Stimulated activated CD8-positive, alpha-beta memory T cell treated with anti-CD3 and anti-CD28 coated beads, Interleukin-7, amount 100 ng/mL, for 1 hour (primary cell): Measurements from ENCODE around the gene UTP25.
"Not testable (repeated sequence)": the region's sequence is repeated elsewhere in the genome, so short reads cannot be mapped to it uniquely, and the experiment has no call there.

Source experiments
- DNase-seq, 2 donors: peaks; one replicate each; pipeline ENCODE4 v3.0.0-alpha.2; 2020; ENCODE audit warnings: low read depth in 2 of 2

UTP25 gene, protein sequence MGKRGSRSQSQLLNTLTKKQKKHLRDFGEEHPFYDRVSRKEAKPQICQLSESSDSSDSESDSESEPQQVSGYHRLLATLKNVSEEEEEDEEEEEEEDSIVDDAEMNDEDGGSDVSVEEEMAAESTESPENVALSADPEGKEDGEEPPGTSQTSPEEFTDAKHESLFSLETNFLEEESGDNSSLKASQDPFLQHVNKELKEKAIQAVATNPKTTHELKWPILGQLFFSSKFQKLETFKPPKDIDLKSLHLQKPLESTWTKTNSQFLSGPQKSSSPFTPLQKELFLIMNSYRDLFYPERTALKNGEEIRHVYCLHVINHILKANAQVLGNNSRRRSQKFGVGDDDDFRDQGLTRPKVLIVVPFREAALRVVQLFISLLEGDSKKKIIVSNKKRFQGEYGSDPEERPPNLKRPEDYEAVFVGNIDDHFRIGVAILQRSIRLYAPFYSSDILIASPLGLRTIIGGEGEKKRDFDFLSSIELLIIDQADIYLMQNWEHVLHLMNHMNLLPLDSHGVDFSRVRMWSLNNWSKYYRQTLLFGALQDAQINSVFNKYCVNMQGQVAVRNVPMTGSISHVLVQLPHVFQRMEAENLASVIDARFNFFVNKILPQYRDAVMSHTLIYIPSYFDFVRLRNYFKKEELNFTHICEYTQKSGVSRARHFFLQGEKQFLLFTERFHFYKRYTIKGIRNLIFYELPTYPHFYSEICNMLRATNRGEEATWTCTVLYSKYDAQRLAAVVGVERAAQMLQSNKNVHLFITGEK

DNA sequence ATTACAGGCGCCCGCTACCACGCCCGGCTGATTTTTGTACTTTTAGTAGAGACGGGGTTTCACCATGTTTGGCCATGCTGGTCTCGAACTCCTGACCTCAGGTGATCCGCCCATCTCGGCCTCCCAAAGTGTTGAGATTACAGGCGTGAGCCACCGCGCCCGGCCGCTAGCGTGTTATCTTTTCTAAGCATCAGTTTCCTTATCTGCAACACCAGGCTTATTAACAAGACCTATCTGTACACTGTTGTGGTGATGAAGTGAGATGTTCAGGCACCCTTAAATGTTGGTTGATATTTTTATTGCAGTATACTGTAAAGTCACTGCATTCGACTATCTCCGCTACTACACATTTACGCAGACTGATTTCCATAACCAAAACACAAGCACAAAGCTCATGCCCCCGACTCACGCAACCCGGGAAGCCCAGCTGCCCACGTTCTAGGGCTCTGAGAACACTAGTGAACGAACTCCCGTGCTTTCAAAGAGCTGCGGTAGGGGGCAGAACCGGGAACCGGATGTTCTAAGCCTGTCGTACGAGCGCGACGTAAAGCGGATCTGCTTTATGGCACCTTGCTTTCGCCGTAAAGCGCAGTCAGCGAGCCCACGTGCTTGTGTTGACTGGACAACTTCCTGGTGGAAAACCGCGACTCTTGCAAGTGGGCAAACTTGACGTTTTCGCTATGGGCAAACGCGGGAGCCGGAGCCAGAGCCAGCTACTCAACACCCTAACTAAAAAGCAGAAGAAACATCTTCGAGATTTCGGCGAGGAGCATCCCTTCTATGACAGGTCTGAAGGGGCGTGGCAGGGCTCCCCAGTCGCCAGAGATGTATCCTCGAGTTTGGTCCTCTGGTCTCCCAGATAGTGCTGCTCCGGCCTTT is at the start of gene UTP25:
TSS of gene UTP25 (plus strand) at position 589 of the 879 bp plus-strand sequence. CDS start at position 681, 92 bp downstream.
- peak; percentile 84 for DNase-seq

DNA sequence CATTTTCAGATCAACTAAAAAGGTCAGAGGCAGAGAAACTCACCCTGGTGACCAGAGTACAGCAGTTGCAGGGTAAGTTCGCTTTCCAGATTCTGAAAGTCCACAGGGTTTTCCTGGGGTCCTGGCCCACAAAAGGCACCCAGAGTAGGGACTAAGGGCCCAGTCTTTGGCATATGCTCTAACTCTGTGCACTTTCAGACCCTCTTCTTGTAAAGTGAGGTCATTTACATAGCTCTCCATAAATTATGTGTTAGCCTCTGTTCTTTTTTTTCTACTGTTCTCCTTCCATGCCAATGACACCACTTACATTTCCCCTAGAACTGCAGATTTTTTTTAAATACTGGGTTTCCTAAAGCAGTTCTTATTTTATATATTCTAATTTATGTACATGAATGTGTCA is 49.7 kb upstream of the UTP25 start:
- no peak for DNase-seq

DNA sequence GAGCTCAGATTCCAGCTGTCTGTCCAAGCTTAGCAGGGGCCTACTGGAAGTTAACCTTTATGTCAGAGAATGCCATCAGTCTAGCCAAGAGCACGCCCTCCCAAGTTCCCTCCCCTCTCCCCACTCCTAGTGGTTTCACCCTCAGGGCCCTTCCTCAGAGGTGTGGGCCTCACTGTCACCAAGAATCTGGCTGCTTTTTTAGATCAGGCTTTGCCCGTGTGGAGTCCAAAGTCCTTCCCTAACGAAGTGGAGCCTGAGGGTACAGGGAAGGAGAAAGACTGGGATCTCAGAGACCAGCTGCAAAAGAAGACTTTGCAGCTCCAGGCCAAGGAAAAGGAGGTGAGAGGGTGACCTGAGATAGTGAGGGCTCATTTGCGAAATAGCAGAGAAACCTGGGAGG is 47.5 kb upstream of the UTP25 start:
- DNase-seq, result no peak

DNA sequence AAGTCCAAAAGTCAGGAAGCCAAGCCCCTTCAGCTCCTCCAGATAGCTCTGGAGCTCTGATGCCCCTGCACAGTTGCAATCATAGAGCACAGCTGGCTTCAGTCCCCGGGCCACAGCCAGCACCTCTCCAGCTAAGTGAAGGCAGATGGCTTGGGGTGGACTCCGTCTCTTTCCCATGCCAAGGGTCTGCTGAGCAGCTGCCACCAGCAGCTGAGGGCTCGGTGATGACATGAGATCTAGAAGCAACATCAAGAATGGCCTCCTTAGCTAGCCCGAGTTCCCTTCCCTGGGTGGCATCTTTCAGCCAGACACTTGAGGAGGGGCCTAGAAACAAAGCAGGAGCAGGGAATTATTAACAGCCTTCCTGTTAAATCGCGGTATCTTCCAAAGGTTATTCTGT is 44.4 kb upstream of the UTP25 start:
- DNase-seq, result no peak

DNA sequence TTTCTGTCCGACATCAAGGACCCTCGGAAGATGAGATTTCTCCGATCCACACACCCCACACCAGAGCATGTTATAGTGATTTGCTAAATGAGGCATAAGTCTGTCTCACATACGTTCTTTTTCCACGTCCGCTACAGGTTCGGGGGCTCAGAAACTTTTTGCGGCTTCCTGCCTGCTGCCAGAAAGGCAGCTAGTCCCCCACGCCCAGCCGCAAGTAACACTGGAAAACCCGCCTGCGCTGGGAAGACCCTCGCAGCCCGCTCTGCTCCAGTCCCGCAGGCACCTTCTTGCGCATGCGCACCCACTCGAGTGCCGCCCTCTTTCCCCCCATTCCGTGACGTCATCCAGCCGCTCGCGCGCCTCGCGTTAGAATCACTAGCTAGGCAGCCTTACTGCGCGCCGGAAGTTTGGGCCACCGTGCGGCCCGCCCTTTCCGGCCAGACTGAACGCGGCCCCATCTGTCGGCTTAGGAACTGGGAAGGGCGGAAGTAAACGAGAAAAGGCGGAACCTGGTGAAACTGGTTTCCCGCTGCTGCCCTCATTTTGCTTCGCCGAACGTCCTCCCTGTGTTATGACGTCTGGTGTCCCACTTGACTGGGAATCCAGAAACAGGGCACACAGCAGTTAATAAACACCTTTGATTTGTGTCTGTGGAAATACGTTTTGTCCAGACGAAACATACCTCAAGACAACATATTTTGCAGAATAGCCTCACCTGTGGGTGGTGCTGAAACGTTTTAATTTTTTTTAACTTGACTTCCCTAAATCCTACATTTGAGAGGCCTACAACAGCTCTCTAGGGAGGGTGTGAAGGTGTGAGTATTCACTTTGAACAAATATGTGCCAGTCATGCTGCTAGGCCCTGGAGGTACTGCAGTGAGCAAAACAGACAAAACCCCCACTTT is 43.3 kb upstream of the UTP25 start, which contains the start of gene C1orf74:
TSS of gene C1orf74 (minus strand) at position 295 of the 905 bp plus-strand sequence. CDS start 925 bp downstream, outside the sequence.
- DNase-seq, result peak; percentile 99 to 100

DNA sequence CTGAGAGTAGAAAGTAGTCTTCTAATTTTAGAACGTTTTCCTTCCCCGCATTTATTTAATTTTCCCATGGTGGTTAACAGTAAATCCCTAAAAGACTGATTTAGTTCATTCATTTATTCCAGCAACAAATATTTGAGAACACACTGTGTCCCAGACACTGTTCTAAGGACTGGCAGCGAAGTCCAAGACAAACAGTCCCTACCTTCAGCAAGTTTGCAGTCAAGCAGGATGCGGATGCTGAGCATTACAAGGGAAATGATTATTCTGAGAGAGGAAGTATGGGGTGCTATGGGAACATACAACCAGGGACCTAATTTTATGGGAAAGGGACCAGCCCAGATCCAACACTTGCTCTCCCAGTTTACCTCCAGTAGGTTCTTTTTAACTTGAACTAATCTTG is 42.2 kb upstream of the UTP25 start:
- no peak for DNase-seq

DNA sequence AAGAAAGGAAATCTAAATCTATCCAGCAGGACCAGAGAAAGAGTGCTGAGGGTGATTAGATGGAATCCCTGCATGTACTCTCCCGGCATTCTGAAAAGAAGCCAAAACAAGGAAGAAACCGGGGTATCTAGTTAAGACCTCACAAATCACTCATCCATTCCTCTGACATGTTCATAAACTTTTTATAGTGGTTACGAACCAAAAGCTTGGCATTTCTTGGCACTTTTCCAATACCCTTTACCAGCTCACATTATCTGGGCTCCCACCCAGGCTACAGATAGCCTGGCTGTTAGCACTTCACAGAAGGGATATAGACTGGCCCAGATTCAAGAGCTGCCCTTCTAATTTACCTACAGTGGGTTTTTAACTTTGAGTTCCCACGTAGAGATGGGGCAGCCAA is 41.6 kb upstream of the UTP25 start:
- no peak for DNase-seq

DNA sequence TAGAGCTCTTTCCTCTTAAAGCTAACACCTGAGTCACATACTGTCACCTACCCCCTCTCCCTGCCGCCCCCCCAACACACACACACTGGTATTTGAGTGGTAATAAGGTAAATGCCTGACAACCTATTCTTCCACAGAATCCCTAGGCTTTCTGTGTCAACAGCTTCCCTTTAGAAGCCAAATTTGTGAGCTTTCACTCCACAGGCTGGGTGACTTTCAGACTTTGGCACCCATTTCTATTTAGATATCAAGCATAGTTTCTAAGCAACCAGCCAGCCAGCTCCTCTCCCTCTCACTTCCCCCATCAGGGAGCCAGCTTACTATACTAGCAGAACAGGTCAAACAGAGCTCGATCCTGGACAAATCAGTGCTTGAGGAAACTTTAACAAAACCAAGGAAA is 40.2 kb upstream of the UTP25 start:
- DNase-seq, result no peak

DNA sequence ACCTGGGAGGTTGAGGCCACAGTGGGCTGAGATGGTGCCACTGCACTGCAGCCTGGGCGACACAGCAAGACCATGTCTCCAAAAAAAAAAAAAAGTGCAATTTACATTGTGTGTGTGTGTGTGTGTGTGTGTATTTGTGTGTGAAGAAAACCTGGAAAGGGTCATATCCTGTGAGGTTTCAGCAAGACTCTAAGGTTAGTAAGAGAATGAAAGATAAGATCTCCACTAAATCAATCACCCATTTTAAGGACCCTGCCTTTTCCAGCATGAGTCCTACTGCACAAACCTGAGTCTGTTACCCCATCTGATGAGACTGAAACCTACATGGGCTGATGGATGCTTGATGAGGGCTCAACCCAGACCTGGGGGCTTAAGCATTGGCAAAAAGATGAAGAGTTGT is 38.5 kb upstream of the UTP25 start:
- no peak for DNase-seq

DNA sequence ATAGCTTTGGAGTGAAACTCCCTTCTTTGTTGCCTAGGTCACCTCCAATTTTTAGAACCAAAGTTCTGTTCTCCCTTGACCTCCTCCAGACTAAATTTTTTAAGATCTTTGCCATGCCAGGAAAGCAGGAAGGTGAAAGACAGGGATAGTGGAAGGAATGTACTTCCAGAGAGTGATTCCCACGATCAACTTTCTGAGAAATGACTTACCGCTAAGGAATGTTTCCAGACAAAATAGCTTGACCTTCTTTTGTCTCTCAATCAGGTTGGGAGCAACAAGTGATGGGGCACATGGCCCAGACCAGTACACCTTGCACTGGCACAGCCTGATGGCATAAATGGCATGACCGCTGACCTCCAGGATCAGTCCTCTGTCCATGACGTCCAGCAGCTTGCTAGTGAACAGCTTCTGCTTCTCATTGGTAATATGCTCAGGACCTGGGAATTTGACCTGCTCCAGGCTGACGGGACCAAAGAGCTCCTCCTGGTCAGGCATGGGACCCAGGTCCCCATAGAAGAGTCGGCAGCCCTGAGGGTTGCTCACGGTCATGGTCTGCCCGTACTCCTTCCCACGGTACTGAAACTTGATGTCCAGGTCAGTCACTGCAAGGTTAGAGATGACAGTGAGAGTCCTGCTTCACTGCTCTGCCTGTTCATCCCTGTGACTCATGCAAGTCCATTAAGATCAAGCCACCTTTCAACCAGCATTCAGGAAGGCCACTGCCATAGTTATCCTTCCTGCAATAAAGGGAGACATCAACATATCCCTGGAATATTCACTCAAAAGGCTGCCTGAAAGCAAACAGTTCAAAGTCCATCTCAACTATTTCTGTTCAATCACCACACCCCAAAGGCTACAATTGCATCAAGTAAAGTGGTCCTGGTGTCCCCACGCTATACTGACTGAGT is 37.2 kb upstream of the UTP25 start:
- no peak for DNase-seq

DNA sequence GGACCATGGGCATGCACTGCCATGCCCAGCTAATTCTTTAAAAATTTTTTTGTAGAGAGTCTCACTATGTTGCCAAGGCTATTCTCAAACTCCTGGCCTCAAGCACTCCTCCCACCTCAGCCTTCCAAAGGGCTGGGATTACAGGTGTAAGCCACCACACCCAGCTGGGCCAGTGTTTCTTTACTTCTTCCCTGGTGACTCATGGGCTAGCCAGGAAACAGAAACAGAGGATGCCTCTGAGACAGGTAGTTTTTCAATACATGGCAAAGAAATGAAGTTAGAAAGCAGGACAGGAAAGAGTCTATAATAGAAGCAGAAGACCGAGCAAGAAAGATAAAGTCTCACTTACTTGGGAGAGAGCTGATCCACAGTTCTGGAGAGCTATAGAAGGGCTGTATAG is 35.9 kb upstream of the UTP25 start:
- no peak for DNase-seq

DNA sequence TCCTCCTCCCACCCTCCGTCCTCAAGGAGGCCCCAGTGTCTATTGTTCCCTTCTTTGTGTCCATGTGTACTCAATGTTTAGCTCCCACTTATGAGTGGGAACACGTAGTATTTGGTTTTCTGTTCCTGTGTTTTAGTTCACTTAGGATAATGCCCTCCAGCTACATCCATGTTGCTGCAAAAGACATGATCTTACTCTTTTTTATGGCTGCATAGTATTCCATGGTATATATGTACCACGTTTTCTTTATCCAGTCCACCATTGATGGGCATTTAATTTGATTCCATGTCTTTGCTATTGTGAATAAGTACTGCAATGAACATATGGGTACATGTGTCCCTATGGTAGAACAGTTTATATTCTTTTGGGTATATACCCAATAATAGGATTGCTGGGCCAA is 34.1 kb upstream of the UTP25 start:
- not testable (repeated sequence) for DNase-seq

DNA sequence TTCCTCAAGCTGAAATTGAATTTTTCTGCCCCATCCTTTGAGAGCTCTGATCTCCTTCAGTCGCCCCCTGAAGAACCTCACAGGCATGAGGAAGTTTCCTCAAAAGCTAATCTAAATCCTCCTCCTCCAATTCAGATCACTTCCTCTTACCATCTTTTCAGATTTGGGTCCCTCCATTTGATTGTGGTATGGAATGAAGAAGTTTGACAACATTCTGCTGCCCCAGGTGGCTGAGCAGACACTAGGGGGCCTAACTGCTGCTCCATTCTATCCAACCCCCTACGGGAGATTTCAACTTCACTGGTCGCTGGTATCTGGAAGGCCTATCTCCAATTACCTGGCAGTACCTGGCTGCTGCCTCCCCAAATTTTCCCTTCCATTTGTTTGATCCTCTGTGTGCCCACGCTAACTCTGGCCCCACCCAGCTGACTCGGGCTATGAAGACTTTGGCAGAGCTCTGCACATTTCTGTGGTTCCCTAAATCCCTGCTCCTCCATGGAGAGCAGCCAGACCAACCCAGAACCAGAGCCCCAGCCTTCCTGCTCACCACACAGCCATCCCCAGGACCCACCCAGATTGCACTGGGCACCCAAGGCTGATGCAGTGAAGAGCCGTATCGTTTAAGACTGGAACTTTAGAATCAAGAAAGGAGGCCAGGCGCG is 29.7 kb upstream of the UTP25 start:
- no peak for DNase-seq

DNA sequence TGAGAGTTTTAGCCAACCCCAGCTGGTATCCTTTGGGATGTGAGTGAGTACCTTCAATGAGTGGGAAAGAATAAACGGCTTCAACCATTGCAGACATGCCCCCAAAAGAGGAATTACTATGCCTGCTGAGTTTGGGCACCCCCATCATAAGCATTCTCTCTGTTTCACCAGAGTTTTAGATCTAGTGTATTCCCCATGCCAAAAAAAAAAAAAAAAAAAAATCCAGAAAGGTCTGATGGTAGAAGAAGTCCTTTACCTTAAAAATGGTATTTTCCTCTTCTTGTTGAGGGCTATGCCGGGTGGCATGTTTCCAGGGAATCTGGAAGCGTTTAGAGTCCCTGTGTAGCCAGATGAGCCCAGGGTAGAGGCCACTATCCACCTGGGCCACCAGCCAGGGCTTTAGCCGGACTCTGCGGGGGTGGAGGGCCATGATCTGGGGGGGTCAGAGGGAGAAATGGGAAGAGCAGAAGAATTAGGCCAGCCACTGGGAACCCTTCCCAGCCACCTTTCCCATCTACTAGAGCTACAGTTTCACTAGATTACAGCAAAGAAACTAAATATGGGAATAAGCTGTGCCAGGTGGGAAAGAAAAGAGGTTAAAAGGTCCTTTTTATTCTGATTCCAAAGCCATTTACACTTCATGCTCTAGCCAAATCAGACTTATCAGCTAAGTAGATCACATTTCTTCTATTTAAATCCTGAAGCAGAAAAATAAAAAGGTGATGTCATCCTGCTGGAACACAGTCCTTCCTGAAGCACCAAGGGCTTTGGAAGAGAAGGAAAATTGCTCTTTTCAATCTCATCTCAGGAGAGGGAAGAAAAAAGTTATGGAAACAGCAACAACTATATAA is 26.6 kb upstream of the UTP25 start:
- no peak for DNase-seq

DNA sequence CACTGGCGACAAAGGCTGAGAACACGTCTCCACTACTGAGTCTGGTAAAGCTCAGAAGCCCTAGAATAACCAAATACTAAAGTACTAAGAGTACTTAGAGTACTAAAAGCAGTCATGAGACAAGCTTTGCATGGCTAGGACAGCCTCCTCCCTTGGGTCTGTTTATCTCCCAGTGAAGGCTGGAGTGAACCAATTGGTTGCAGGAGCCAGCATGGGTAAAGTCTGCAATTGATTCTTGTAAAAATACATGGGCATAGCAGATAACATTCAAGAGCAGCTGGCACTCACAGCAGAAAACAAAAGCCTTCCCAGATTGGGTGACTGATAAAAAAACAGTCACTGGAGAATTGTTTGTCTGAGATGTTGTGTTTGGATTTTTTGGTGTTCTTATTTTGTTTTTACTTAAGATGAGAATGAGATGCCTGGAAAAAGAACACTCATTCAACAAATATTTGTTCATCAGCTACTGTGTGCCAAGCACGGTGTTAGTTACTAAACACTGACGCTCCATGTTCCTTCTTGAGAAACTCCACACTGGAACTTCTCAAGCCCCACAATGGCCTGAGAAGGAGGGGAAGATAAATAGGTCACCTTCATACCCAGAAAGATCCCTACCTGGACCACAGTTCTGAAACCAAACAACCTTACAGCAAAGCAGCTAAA is 25.5 kb upstream of the UTP25 start:
- DNase-seq, result no peak

DNA sequence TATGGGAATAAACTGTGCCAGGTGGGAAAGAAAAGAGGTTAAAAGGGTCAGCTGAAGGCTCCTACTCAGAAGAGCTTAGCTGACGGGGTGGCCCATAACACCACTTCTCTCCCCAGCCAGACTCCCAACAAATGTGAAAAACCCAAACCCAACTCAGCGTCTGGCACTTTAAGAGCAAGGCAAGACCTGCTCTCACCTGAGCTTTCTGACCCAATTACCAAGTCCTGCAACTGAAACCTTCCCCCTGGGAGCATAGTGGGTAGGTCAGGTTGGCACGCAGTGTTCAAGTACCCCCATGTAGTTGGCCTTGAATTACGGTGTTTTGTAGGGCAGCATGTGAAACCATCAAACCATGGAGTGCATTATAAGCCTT is 25.0 kb upstream of the UTP25 start:
- no peak for DNase-seq

DNA sequence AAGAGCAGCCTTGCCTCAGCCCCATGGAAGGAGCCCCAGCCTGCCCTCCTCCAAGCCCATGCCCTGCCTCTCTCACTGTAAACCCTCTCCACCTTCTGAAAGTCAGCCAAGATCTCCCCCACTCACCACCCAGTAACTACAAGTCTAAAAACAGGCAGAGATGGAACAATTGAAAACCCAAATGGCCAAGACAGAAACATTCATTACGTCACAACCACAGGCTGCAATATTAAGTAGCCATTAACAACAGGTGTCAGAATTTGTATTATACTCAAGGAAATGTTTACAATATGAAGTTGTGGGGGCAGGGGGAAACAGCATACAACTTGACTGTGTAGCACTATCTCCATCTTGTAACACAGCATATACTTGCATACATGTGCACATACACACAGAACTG is 24.2 kb upstream of the UTP25 start:
- DNase-seq, result no peak

DNA sequence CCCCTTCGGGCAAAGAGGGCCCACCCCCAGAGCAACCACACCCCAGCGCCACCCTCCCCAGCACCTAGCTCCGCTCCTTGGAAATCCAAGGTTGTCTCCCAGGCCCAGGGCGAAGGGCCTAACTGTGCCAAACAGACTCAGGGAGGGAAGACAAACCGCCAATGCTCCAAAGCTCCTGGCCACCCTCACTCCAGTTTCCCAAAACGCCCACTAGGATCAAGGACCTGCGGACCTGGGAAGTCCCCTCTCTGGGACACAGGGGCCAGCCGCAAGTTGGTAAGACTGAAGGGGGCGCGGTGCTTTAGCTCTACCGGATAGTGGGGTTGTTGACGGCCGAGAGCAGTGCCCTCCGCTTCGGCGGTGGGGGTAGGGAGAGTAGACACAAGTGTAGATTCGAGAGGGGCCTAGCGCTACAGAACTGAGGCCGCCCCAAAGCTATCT is 22.4 kb upstream of the UTP25 start:
- no peak for DNase-seq
